Small intestine (tissue), 7 donors: Measurements from ENCODE around the gene NFKB1. TPM values are rescaled to one million over a fixed set of nuclear protein-coding genes. Genes with fewer than 3 reads are reported as not detected.

Experiments used
- DNase-seq, 2 donors: peaks; one replicate each; pipeline versions ENCODE4 v3.0.0 to v3.0.0-alpha.2; 2013
- FAIRE-seq: peaks from 2 replicates; lab custom pipeline; 2012; peaks lifted over from hg19 to GRCh38; lab: Jason Lieb, UNC
- H3K27ac ChIP-seq, 3 donors: one replicate each; pipeline ENCODE4 v1.5.1; 2013; ENCODE audit warnings: low read length in 2 of 3, mild to moderate bottlenecking in 2 of 3, control low read depth in 1 of 3, inconsistent platforms in 1 of 3, low read depth in 1 of 3, moderate library complexity in 1 of 3
- H3K27me3 ChIP-seq, 3 donors: one replicate each; pipeline ENCODE4 v1.6.1; 2013; ENCODE audit warnings: low read length in 3 of 3, inconsistent platforms in 1 of 3; ENCODE audit not compliant: control insufficient read depth in 3 of 3, insufficient read depth in 3 of 3
- H3K36me3 ChIP-seq, 3 donors: one replicate each; pipeline ENCODE4 v1.6.1; 2013; ENCODE audit warnings: low read length in 3 of 3, inconsistent platforms in 1 of 3, low read depth in 1 of 3, mild to moderate bottlenecking in 1 of 3, moderate library complexity in 1 of 3; ENCODE audit not compliant: control insufficient read depth in 3 of 3, insufficient read depth in 2 of 3
- H3K4me1 ChIP-seq, 3 donors: one replicate each; pipeline ENCODE4 v1.6.1; 2013; ENCODE audit warnings: low read length in 2 of 3, inconsistent platforms in 1 of 3, low read depth in 1 of 3, mild to moderate bottlenecking in 1 of 3, moderate library complexity in 1 of 3; ENCODE audit not compliant: control insufficient read depth in 3 of 3, insufficient read depth in 2 of 3
- H3K4me3 ChIP-seq, 3 donors: one replicate each; pipeline ENCODE4 v1.5.1; 2013; ENCODE audit warnings: low read length in 3 of 3, control low read depth in 1 of 3, inconsistent platforms in 1 of 3, low read depth in 1 of 3, mild to moderate bottlenecking in 1 of 3, moderate library complexity in 1 of 3
- H3K9me3 ChIP-seq, 2 donors: one replicate each; pipeline ENCODE4 v1.6.1; 2013; ENCODE audit warnings: low read depth in 1 of 2, low read length in 1 of 2; ENCODE audit not compliant: control insufficient read depth in 2 of 2, insufficient read depth in 1 of 2
- WGBS, 3 donors: extraction: QIAGEN DNeasy Blood & Tissue Kit; methylation state at CpG; one replicate each; pipeline ENCODE4 v1.1.7; 2013; 5-methylcytosine and 5-hydroxymethylcytosine counted together
- polyA plus RNA-seq, 4 donors: library from polyadenylated mRNA; stranded (reverse) in 3 of 4; unstranded in 1 of 4; fragments of 200-250 nt in 3 of 4; fragments of 120-200 nt in 1 of 4; gene quantifications; one replicate each; pipeline versions ENCODE4 v1.2.1 to v1.2.3, GENCODE V29; 2013
- donor health status: healthy with polysubstance abuse.
- donor health status: control.
- donor health status: control.
- donor health status: Bipolar disorder and iron deficiency.
- donor health status: healthy.

The NFKB1 gene
- polyA plus RNA-seq, 4 donors, result 12.7 to 29.6 (median 17.9) TPM

DNA sequence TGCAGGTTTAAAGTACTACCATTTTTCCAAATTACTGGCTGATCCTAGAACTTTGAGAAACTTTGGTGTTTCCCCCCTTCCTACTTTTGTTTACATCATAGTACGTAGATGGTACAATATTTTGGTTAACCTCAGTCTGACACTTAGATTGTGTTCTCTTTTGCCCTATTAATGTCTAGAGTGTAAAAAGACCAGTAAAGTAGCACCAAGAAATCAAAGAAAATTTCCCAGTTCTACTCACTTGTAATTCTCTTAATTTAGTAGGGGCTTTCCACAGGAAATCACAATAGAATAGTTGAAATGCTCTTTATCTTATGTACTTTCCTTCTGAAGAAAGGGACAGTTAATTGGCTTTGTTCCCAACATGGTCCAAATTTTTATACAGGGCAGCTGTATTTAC lies 51.6 kb downstream of the NFKB1 start:
- H3K27ac ChIP-seq, result no peak overlapping the region
- no peak overlapping the region for H3K4me3 ChIP-seq
- no peak for FAIRE-seq
- DNase-seq, result no peak
- peaks cover 0 to 4% (median 0%) of the 10 kb centered on the region in 3 donors for H3K4me1 ChIP-seq
- no peaks in the 10 kb centered on the region for H3K27me3 ChIP-seq
- WGBS, 3 donors, result 56 to 82% (median 71%) methylated on average over 1 of the region's 1 CpG
- peaks cover 2 to 12% (median 3%) of the 10 kb centered on the region in 3 donors for H3K36me3 ChIP-seq
- no peaks in the 10 kb centered on the region for H3K9me3 ChIP-seq

DNA sequence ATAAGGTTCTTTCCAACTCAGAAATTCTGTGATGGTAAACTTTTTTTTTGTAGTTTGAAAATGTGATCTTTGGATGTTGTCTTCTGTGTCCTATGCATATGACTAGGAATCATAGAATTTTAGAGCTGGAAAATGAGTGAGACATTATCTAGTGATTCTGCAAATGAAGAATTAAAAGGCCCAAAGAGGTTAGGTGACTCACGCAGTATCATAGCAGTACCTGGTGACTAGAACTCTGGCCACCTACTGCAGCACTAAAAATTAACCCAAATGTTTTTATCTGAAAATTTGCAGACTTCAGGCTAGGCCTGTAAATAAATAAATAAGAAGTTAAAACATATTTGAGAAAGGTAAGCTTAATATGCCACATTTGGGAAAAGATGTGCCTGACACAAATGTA lies 52.8 kb downstream of the NFKB1 start:
- 95 to 96% (median 95%) methylated on average over 1 of the region's 1 CpG for WGBS, 3 donors
- DNase-seq, result no peak
- no peak overlapping the region for H3K4me3 ChIP-seq
- FAIRE-seq, result no peak
- peaks cover 0 to 4% (median 0%) of the 10 kb centered on the region in 3 donors for H3K4me1 ChIP-seq
- no peaks in the 10 kb centered on the region for H3K27me3 ChIP-seq
- no peaks in the 10 kb centered on the region for H3K9me3 ChIP-seq
- peaks cover 2 to 7% (median 3%) of the 10 kb centered on the region in 3 donors for H3K36me3 ChIP-seq
- no peak overlapping the region for H3K27ac ChIP-seq

- DNase-seq (no peak), FAIRE-seq (no peak)
- 79 to 93% (median 91%) methylated on average over 5 of the region's 5 CpGs for WGBS, 3 donors
These were observed 53.3 kb downstream of the NFKB1 start for GRCh38 chr4:102554482-102554881.

DNA sequence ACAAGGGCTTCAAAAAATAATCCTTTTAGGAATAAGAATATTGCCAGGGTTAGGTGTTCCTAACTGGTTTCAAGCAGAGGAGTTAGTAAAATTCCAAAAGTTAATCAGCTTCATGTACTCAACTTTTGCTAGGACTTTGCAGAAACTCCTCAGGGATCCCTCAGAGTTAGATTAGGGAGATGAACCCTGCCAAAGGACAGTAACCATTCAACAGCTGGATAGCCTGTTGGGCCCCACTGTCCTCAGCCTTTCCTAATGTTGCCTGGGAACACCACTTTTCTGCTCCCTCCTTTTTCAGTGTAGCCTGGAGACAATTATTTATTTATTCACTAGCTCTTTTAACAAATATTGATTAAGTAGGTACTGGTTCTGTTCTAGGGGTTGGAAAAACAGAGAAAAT lies 53.8 kb downstream of the NFKB1 start:
- DNase-seq (no peak), FAIRE-seq (no peak)
- Histone ChIP-seq H3K27ac (no peak overlapping the region), H3K9me3 (no peaks in the 10 kb centered on the region), H3K27me3 (no peaks in the 10 kb centered on the region), H3K36me3 (peaks cover 2 to 7% (median 3%) of the 10 kb centered on the region in 3 donors), H3K4me1 (peaks cover 0 to 4% (median 0%) of the 10 kb centered on the region in 3 donors), H3K4me3 (no peak overlapping the region)

More at GRCh38 chr4:102554482-102554881, 53.3 kb downstream of the NFKB1 start:
- Histone ChIP-seq H3K27ac (no peak overlapping the region), H3K4me1 (peaks cover 0 to 4% (median 0%) of the 10 kb centered on the region in 3 donors), H3K4me3 (no peak overlapping the region), H3K9me3 (no peaks in the 10 kb centered on the region), H3K27me3 (no peaks in the 10 kb centered on the region), H3K36me3 (peaks cover 2 to 7% (median 3%) of the 10 kb centered on the region in 3 donors)

GRCh38 chr4:102557636-102558035 lies 56.5 kb downstream of the NFKB1 start:
- Histone ChIP-seq H3K27ac (no peak overlapping the region), H3K36me3 (peaks cover 2 to 3% (median 3%) of the 10 kb centered on the region in 3 donors), H3K9me3 (no peaks in the 10 kb centered on the region), H3K4me1 (peaks cover 0 to 10% (median 6%) of the 10 kb centered on the region in 3 donors), H3K27me3 (no peaks in the 10 kb centered on the region), H3K4me3 (no peak overlapping the region)
- no peak for FAIRE-seq
- no peak for DNase-seq
- WGBS, 3 donors, result 92 to 100% (median 93%) methylated on average over 2 of the region's 2 CpGs

DNA sequence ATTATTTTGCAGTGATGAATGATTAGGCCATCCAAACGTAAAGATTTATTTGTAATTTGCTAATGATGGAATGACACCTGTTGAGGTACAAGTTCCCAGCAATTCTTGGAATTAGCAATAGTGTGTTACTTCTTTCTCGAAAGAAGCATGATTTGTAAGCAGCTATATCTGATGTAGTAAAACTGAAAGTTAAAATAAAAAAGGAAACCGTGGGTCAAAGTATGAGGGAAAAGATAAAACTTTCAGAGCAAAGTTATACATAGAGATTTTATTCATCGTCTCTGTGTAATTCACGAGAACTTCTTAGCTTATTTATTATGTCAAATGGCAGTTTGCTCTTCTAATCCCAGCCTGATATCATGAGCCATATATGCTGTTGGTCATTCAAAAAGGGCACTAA lies 59.0 kb downstream of the NFKB1 start:
- H3K27ac ChIP-seq, result peak overlapping the region in 1 of 3 donors; percentile 16
- WGBS, 3 donors, result 5 to 24% (median 8%) methylated on average over 5 of the region's 5 CpGs
- peak; percentile 5 for FAIRE-seq

DNA sequence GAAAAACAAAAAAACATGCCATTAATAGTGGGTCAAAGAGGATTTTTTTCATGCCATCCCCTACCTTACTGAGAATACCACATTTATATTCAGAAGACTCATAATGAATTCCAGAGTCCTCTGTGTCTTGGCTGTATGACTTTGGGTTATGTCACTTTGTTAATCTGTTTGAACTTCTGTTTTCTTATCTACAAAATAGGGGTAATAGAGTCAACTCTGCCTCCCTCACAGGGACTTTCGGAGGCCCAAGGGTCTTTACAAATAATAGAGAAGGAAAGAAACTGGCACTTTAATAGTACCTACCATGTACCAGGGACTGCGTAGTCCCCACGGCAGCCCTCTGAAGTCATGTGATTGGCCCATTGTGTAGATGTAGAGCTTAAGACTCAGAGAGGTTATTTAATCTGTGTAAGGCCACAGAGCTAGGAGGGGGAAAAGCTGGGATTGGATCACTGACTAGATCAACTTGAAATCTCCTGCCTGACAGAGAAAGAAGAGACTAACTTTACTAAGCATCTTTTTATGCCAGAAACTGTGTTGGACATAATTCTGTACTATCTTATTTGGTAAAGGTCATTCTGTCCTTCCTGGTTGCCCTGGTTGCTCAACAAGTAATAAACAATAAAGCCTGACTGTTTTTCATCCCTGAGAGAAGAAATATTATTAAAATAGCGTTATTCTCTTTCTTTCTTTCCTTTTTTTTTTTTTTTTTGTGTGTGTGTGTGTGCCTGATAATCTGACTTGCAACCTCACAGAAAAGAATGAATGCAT lies 59.6 kb downstream of the NFKB1 start:
- FAIRE-seq (no peak), DNase-seq (peak in 1 of 2 donors; percentile 11)
- no peaks in the 10 kb centered on the region for H3K27me3 ChIP-seq
- no peak overlapping the region for H3K4me3 ChIP-seq
- peaks cover 0 to 10% (median 6%) of the 10 kb centered on the region in 3 donors for H3K4me1 ChIP-seq
- H3K27ac ChIP-seq, result peak overlapping the region in 2 of 3 donors; percentile 12 to 16
- no peaks in the 10 kb centered on the region for H3K36me3 ChIP-seq
- WGBS, 3 donors, result 67 to 90% (median 72%) methylated on average over 4 of the region's 4 CpGs
- H3K9me3 ChIP-seq, result no peaks in the 10 kb centered on the region

More for the DNA sequence above, 59.0 kb downstream of the NFKB1 start:
- Histone ChIP-seq H3K36me3 (peaks cover 0 to 2% (median 0%) of the 10 kb centered on the region in 3 donors), H3K9me3 (no peaks in the 10 kb centered on the region), H3K4me3 (no peak overlapping the region), H3K27me3 (no peaks in the 10 kb centered on the region), H3K4me1 (peaks cover 0 to 10% (median 6%) of the 10 kb centered on the region in 3 donors)
- DNase-seq, result peak; percentile 10 to 20

DNA sequence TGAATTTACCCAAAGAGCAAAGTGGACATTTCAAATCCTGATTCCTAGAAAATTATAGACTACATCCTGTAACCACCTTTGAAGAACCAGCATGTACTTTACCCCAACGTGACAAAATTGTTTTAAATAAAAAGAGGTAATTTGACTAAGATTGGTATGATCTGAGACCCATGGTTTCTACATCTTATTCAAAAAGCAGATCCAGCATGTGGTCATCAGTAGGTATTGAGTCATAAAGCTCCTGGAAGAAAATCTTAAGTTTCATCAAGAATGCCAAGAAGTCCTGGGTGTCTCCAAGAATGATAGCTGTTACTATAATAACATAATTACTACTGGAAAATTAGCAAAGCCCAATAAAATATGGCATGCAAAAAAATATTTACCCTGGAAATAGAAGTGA lies 61.8 kb downstream of the NFKB1 start:
- H3K36me3 ChIP-seq, result peaks cover 0 to 2% (median 2%) of the 10 kb centered on the region in 3 donors
- H3K4me3 ChIP-seq, result no peak overlapping the region
- no peaks in the 10 kb centered on the region for H3K9me3 ChIP-seq
- H3K27me3 ChIP-seq, result no peaks in the 10 kb centered on the region
- H3K4me1 ChIP-seq, result peaks cover 0 to 10% (median 6%) of the 10 kb centered on the region in 3 donors
- 75 to 78% (median 76%) methylated on average over 1 of the region's 1 CpG for WGBS, 3 donors
- FAIRE-seq, result no peak
- no peak for DNase-seq
- no peak overlapping the region for H3K27ac ChIP-seq
